GM12878 (cell line): ENCODE measurements around the gene NDN. TPM values are rescaled to one million over a fixed set of nuclear protein-coding genes. Genes with fewer than 3 reads are reported as not detected.

Experiments used
- ATAC-seq: fragments of 200-7000 bp; cut with Tn5 transposase; 3 replicates; pipeline ENCODE4 v1.9.1; 2020; ENCODE audit warnings: mild to moderate bottlenecking, moderate library complexity
- BruUV-seq: library from RNA; stranded (reverse); fragments of 400-500 nt; replicated peaks from 2 replicates; lab custom pipeline; 2021; lab: Mats Ljungman, UMichigan
- CTCF ChIA-PET: fragments of 300-600 bp; sonication (Branson Sonifier 250); formaldehyde crosslinking; extraction: SDS; loops from one replicate; lab custom pipeline; 2021; ENCODE audit warnings: inconsistent platforms; lab: Yijun Ruan, JAX
- POLR2A ChIA-PET: fragments of 350-600 bp; formaldehyde crosslinking; extraction: SDS; loops from one replicate; lab custom pipeline; 2021; ENCODE audit warnings: inconsistent platforms; lab: Charles Lee
- RAD21 ChIA-PET: fragments of 300-600 bp; sonication (Branson Sonifier 250); formaldehyde crosslinking; loops from one replicate; lab custom pipeline; 2023; ENCODE audit warnings: antibody characterized with exemption; ENCODE audit not compliant: unreplicated experiment; lab: Charles Lee
- SMC1A ChIA-PET: fragments of 300-600 bp; sonication (Branson Sonifier 250); formaldehyde crosslinking; loops from one replicate; lab custom pipeline; 2023; ENCODE audit not compliant: unreplicated experiment, uncharacterized antibody; lab: Charles Lee
- DNase-seq: peaks from one replicate; pipeline ENCODE4 v3.0.0-alpha.2; 2011; ENCODE audit warnings: low read depth, low spot score
- FAIRE-seq: peaks from 3 replicates; lab custom pipeline; 2011; peaks lifted over from hg19 to GRCh38; lab: Jason Lieb, UNC
- H2AFZ ChIP-seq: 2 replicates; pipeline ENCODE4 v1.6.0; 2011; ENCODE audit warnings: low read depth, low read length, control low read depth; ENCODE audit not compliant: control insufficient read depth
- H3K27ac ChIP-seq: 2 replicates; pipeline ENCODE4 v1.5.1; 2011; ENCODE audit warnings: control low read depth; ENCODE audit not compliant: control insufficient read depth, insufficient read depth
- H3K27me3 ChIP-seq, 2 experiments: replicated peaks in 1 of 2; 2 replicates each; pipeline versions ENCODE4 v1.6.0 to v1.6.1; 2011; ENCODE audit warnings: low read length in 1 of 2; ENCODE audit not compliant: control insufficient read depth in 2 of 2, insufficient read depth in 2 of 2
- H3K36me3 ChIP-seq, 2 experiments: 2 replicates each; pipeline ENCODE4 v1.5.1; 2011; ENCODE audit warnings: low read length in 1 of 2; ENCODE audit not compliant: control insufficient read depth in 2 of 2, insufficient read depth in 2 of 2
- H3K4me1 ChIP-seq: 2 replicates; pipeline ENCODE4 v1.6.1; 2011; ENCODE audit warnings: mild to moderate bottlenecking, low read length, moderate library complexity, mixed read lengths; ENCODE audit not compliant: control insufficient read depth, insufficient read depth
- H3K4me2 ChIP-seq: 2 replicates; pipeline ENCODE4 v1.6.0; 2011; ENCODE audit warnings: control low read depth; ENCODE audit not compliant: control insufficient read depth, insufficient read depth
- H3K4me3 ChIP-seq: fragments of 200-600 bp; sonication (generic); 2 replicates; pipeline ENCODE4 v1.5.1; 2016
- H3K79me2 ChIP-seq: 2 replicates; pipeline ENCODE4 v1.6.0; 2011; ENCODE audit warnings: low read length; ENCODE audit not compliant: control insufficient read depth, insufficient read depth
- H3K9ac ChIP-seq: 2 replicates; pipeline ENCODE4 v1.8.0; 2011; ENCODE audit warnings: low read length, control low read depth, mixed read lengths; ENCODE audit not compliant: control insufficient read depth, insufficient read depth
- H3K9me3 ChIP-seq: replicated peaks from 3 replicates; pipeline ENCODE4 v1.5.1; 2011; ENCODE audit warnings: mild to moderate bottlenecking, low read length; ENCODE audit not compliant: control insufficient read depth, insufficient read depth
- H4K20me1 ChIP-seq: 2 replicates; pipeline ENCODE4 v1.6.0; 2011; ENCODE audit not compliant: control insufficient read depth, insufficient read depth
- RELA ChIP-seq: fragments of 450-650 bp; IDR thresholded peaks from 2 replicates; pipeline ENCODE4 v1.8.0; 2014; ENCODE audit warnings: borderline replicate concordance; ENCODE audit not compliant: partially characterized antibody
- SP1 ChIP-seq: IDR thresholded peaks from one replicate; pipeline ENCODE4 v1.6.1; 2011; ENCODE audit warnings: low read depth, low read length
- SRF ChIP-seq, 2 experiments: IDR thresholded peaks; 2 replicates each; pipeline ENCODE4 v1.6.1; 2011; ENCODE audit warnings: low read depth in 2 of 2, low read length in 2 of 2, mild to moderate bottlenecking in 1 of 2, moderate library complexity in 1 of 2
- TCF7 ChIP-seq: IDR thresholded peaks from 2 replicates; pipeline ENCODE4 v1.6.1; 2014; ENCODE audit warnings: antibody characterized with exemption, borderline replicate concordance
- USF2 ChIP-seq: IDR thresholded peaks from 2 replicates; pipeline ENCODE4 v1.6.1; 2011; ENCODE audit warnings: low read depth, low read length, improper control_type of control experiment, borderline replicate concordance
- ZNF687 ChIP-seq: fragments of 450-650 bp; IDR thresholded peaks from 2 replicates; pipeline ENCODE4 v1.6.1; 2017; ENCODE audit warnings: mild to moderate bottlenecking, moderate library complexity
- WGBS: methylation state at CpG from one replicate; pipeline ENCODE4 v1.1.6; 2016; ENCODE audit warnings: low lambda C conversion rate; ENCODE audit not compliant: insufficient replicate concordance, insufficient coverage; ENCODE audit errors: missing lambda C conversion rate; 5-methylcytosine and 5-hydroxymethylcytosine counted together
- in situ Hi-C: fragments of 300-500 bp; cut with MboI; formaldehyde crosslinking; loops from 9 replicates; pipeline ENCODE4 v1.14.3; 2018; ENCODE audit warnings: mixed read lengths
- intact Hi-C: fragments of 100-400 bp; cut with micrococcal nuclease; formaldehyde crosslinking; loops from one replicate; pipeline ENCODE4 v1.14.2; 2022; ENCODE audit not compliant: unreplicated experiment
- polyA plus RNA-seq, 11 experiments: library from polyadenylated mRNA; depleted of rRNA in 4 of 11; unstranded in 6 of 11; stranded (reverse) in 5 of 11; fragments of >200 nt; fragmentation: Nextera tagmentation in 4 of 11; fragmentation: Illumina TruSeq in 1 of 11; extraction: Ambion mirVana in 4 of 11; extraction: Trizol in 1 of 11; gene quantifications; 1 replicate in 1 of 11; 2 replicates in 10 of 11; pipeline versions ENCODE4 v1.2.1 to v1.2.3, GENCODE V29; 2011 to 2016; ENCODE audit warnings: inconsistent platforms in 2 of 11, missing spikeins in 2 of 11, low read depth in 1 of 11
- total RNA-seq, 4 experiments: library from RNA; depleted of rRNA in 3 of 4; stranded (reverse); fragments of >200 nt in 3 of 4; fragmentation: Illumina TruSeq in 1 of 4; extraction: Trizol in 1 of 4; gene quantifications; 2 replicates each; pipeline versions ENCODE4 v1.2.1 to v1.2.3, GENCODE V29; 2013 to 2021

Gene NDN
- total and polyA plus RNA-seq, 10 of the 15 experiments (the other 5 are each of a cell fraction or from before 2014, with no cell fraction given), result 0.10 to 0.13 TPM; not detected in 8

GRCh38 chr15:23694592-23694991 lies 7.5 kb upstream of the NDN start:
- no peak overlapping the region for H3K4me3 ChIP-seq
- no peaks in the 10 kb centered on the region for H4K20me1 ChIP-seq
- ChIA-PET POLR2A (no interaction called here), RAD21 (no interaction called here), SMC1A (no interaction called here), CTCF (no interaction called here)
- BruUV-seq, result no TSS peak
- H3K27me3 ChIP-seq, result no peaks in the 10 kb centered on the region
- H3K79me2 ChIP-seq, result no peaks in the 10 kb centered on the region
- no peak overlapping the region for H3K27ac ChIP-seq
- no peaks in the 10 kb centered on the region for H3K36me3 ChIP-seq
- no peak for DNase-seq
- no peak overlapping the region for H3K9ac ChIP-seq
- H2AFZ ChIP-seq, result no peak overlapping the region
- intact Hi-C loops (no loop called here), in situ Hi-C loops (no loop called here)
- TF ChIP-seq USF2, result no peak
- FAIRE-seq, result no peak
- H3K4me2 ChIP-seq, result no peak overlapping the region
- ATAC-seq, result no peak
- WGBS, result 100% methylated on average over 1 of the region's 1 CpG
- H3K4me1 ChIP-seq, result no peaks in the 10 kb centered on the region
- no peaks in the 10 kb centered on the region for H3K9me3 ChIP-seq

GRCh38 chr15:23690450-23690852 lies 3.3 kb upstream of the NDN start:
- POLR2A ChIA-PET, result no interaction called here
- TF ChIP-seq SRF (IDR thresholded peaks at IDR 0.05; ENCODE audit: low read depth in 2 of 2, low read length in 2 of 2), result no peak
- TF ChIP-seq TCF7, result no peak
- TF ChIP-seq RELA, result no peak
- TF ChIP-seq SP1, result no peak
- no peak for TF ChIP-seq ZNF687
- DNase-seq (no peak), FAIRE-seq (no peak), ATAC-seq (no peak)
- Histone ChIP-seq H3K36me3 (no peaks in the 10 kb centered on the region), H3K9me3 (no peaks in the 10 kb centered on the region; the same call in 2 of the 3 replicates), H3K79me2 (no peaks in the 10 kb centered on the region), H3K27me3 (no peaks in the 10 kb centered on the region), H3K4me1 (no peaks in the 10 kb centered on the region), H3K27ac (no peak overlapping the region), H3K4me3 (no peak overlapping the region), H3K9ac (no peak overlapping the region), H4K20me1 (no peaks in the 10 kb centered on the region), H2AFZ (no peak overlapping the region), H3K4me2 (no peak overlapping the region)
- RAD21 ChIA-PET, result no interaction called here
- WGBS, result 67% methylated on average over 5 of the region's 5 CpGs
- CTCF ChIA-PET, result no interaction called here
- no TSS peak for BruUV-seq
- in situ Hi-C loops (no loop called here), intact Hi-C loops (no loop called here)
- SMC1A ChIA-PET, result no interaction called here
